Endothelial cell of umbilical vein (primary cell): ENCODE measurements around the gene TOM1L2. TPM values are rescaled to one million over a fixed set of nuclear protein-coding genes. Genes with fewer than 3 reads are reported as not detected.

Source experiments
- BruUV-seq: library from RNA; stranded (reverse); fragments of 400-500 nt; replicated peaks from 2 replicates; lab custom pipeline; 2021; lab: Mats Ljungman, UMichigan
- CTCF ChIA-PET: fragments of 300-600, 350-600 bp; sonication (Branson Sonifier 250); formaldehyde crosslinking; loops from one replicate; lab custom pipeline; 2021; ENCODE audit warnings: antibody characterized with exemption, inconsistent platforms; lab: Charles Lee
- POLR2A ChIA-PET: fragments of 300-600, 350-600 bp; sonication (Branson Sonifier 250); formaldehyde crosslinking; loops from one replicate; lab custom pipeline; 2021; ENCODE audit warnings: antibody characterized with exemption, inconsistent platforms; lab: Charles Lee
- DNase-seq: peaks from one replicate; pipeline ENCODE4 v3.0.0-alpha.2; 2011; ENCODE audit warnings: low read depth, low spot score
- FAIRE-seq: peaks from 2 replicates; lab custom pipeline; 2011; peaks lifted over from hg19 to GRCh38; lab: Jason Lieb, UNC
- H2AFZ ChIP-seq: 2 replicates; pipeline ENCODE4 v1.6.0; 2012; ENCODE audit warnings: low read depth, low read length, control low read depth, inconsistent platforms
- H3K27ac ChIP-seq: 2 replicates; pipeline ENCODE4 v1.5.1; 2011; ENCODE audit warnings: low read depth, mild to moderate bottlenecking, control low read depth, low read length, moderate library complexity; ENCODE audit not compliant: insufficient read depth
- H3K27me3 ChIP-seq, 2 experiments: 2 replicates each; pipeline versions ENCODE4 v1.6.0 to v1.6.1; 2011; ENCODE audit warnings: low read length in 2 of 2, mixed read lengths in 1 of 2; ENCODE audit not compliant: control insufficient read depth in 2 of 2, insufficient read depth in 2 of 2
- H3K36me3 ChIP-seq, 2 experiments: 2 replicates in 1 of 2; 3 replicates in 1 of 2; pipeline ENCODE4 v1.5.1; 2011; ENCODE audit warnings: low read length in 2 of 2, mild to moderate bottlenecking in 1 of 2, moderate library complexity in 1 of 2; ENCODE audit not compliant: control insufficient read depth in 2 of 2, insufficient read depth in 2 of 2; ENCODE audit errors: extremely low read depth in 1 of 2
- H3K4me1 ChIP-seq: 3 replicates; pipeline ENCODE4 v1.5.1; 2011; ENCODE audit warnings: mild to moderate bottlenecking, low read length; ENCODE audit not compliant: control insufficient read depth, insufficient read depth; ENCODE audit errors: extremely low read depth
- H3K4me2 ChIP-seq: 2 replicates; pipeline ENCODE4 v1.6.1; 2011; ENCODE audit warnings: low read length, control low read depth, mixed read lengths; ENCODE audit not compliant: insufficient read depth
- H3K4me3 ChIP-seq, 3 experiments: fragments of 200-600 bp in 1 of 3; sonication (generic), shearing (Covaris generic) in 1 of 3; replicated peaks in 1 of 3; 2 replicates each; pipeline ENCODE4 v1.5.1; 2011 to 2016; ENCODE audit warnings: control low read depth in 3 of 3, low read length in 3 of 3, mild to moderate bottlenecking in 2 of 3, inconsistent platforms in 1 of 3, low read depth in 1 of 3, moderate library complexity in 1 of 3; ENCODE audit not compliant: insufficient read depth in 1 of 3
- H3K79me2 ChIP-seq: 2 replicates; pipeline ENCODE4 v1.6.0; 2012; ENCODE audit warnings: low read length, inconsistent platforms; ENCODE audit not compliant: control insufficient read depth, insufficient read depth
- H3K9ac ChIP-seq: replicated peaks from 2 replicates; pipeline ENCODE3; 2011; ENCODE audit warnings: low read length, control low read depth; ENCODE audit not compliant: insufficient read depth; ENCODE audit errors: extremely low read depth
- H3K9me1 ChIP-seq: replicated peaks from 3 replicates; pipeline ENCODE4 v1.6.0; 2011; ENCODE audit warnings: mild to moderate bottlenecking, low read length; ENCODE audit not compliant: control insufficient read depth, insufficient read depth; ENCODE audit errors: extremely low read depth
- H3K9me3 ChIP-seq: replicated peaks from 2 replicates; pipeline ENCODE4 v1.5.1; 2012; ENCODE audit warnings: low read length, inconsistent platforms; ENCODE audit not compliant: control insufficient read depth, insufficient read depth
- H4K20me1 ChIP-seq: replicated peaks from 2 replicates; pipeline ENCODE3; 2011; ENCODE audit warnings: mild to moderate bottlenecking, low read length; ENCODE audit not compliant: control insufficient read depth, insufficient read depth; ENCODE audit errors: extremely low read depth
- EZH2 ChIP-seq: IDR thresholded peaks from 2 replicates; pipeline ENCODE4 v1.6.1; 2012; ENCODE audit warnings: borderline replicate concordance, low read depth, mild to moderate bottlenecking, moderate library complexity, low read length, inconsistent platforms; ENCODE audit not compliant: severe bottlenecking
- FOS ChIP-seq: IDR thresholded peaks from 2 replicates; pipeline ENCODE4 v1.6.1; 2011; ENCODE audit warnings: mild to moderate bottlenecking, low read length, moderate library complexity, borderline replicate concordance; ENCODE audit not compliant: insufficient read depth
- GATA2 ChIP-seq: IDR thresholded peaks from 2 replicates; pipeline ENCODE4 v1.7.0; 2011; ENCODE audit warnings: low read depth, mild to moderate bottlenecking, moderate library complexity, mixed read lengths, low read length; ENCODE audit not compliant: insufficient read length, insufficient read depth
- JUN ChIP-seq: IDR thresholded peaks from 2 replicates; pipeline ENCODE4 v1.6.1; 2011; ENCODE audit warnings: borderline replicate concordance, low read depth; ENCODE audit not compliant: insufficient read length, insufficient read depth
- MAX ChIP-seq: IDR thresholded peaks from 2 replicates; pipeline ENCODE4 v1.6.1; 2011; ENCODE audit not compliant: insufficient read depth, insufficient read length
- MYC ChIP-seq: IDR thresholded peaks from one replicate; pipeline ENCODE4 v1.6.1; 2011; ENCODE audit warnings: mild to moderate bottlenecking, low read depth, low read length
- POLR2A ChIP-seq: IDR thresholded peaks from 2 replicates; pipeline ENCODE4 v1.6.1; 2012; ENCODE audit warnings: low read depth, mild to moderate bottlenecking, control low read depth, low read length
- POLR2AphosphoS5 ChIP-seq: IDR thresholded peaks from 2 replicates; pipeline ENCODE4 v1.6.1; 2012; ENCODE audit warnings: low read depth, mild to moderate bottlenecking, control low read depth, low read length, moderate library complexity; ENCODE audit not compliant: insufficient read depth
- dilution Hi-C: fragments of 300-500 bp; cut with MboI; formaldehyde crosslinking; loops from one replicate; pipeline ENCODE4 v1.15.0; 2019; ENCODE audit warnings: low sequenced_read_pairs; ENCODE audit not compliant: extremely low pct_ligation_motif_present
- intact Hi-C: fragments of 100-400 bp; cut with micrococcal nuclease; formaldehyde crosslinking; loops from one replicate; pipeline ENCODE4 v1.10.0; 2022
- polyA plus RNA-seq, 4 experiments: library from polyadenylated mRNA; depleted of rRNA in 3 of 4; stranded (reverse) in 3 of 4; unstranded in 1 of 4; fragments of >200 nt; gene quantifications; 2 replicates each; pipeline versions ENCODE4 v1.2.1 to v1.2.3, GENCODE V29; 2011 to 2012; ENCODE audit warnings: missing spikeins in 1 of 4
- total RNA-seq: library from RNA; stranded (reverse); gene quantifications from 2 replicates; pipeline ENCODE4 v1.2.3, GENCODE V29; 2021
- TF ChIP-seq, protein P1 (sequence below), 2 donors: IDR thresholded peaks; 1 replicate in 1 of 2; 2 replicates in 1 of 2; pipeline ENCODE4 v1.5.1; 2011; ENCODE audit warnings: low read length in 2 of 2, mild to moderate bottlenecking in 2 of 2, moderate library complexity in 2 of 2, control low read depth in 1 of 2, inconsistent platforms in 1 of 2, low read depth in 1 of 2; ENCODE audit not compliant: insufficient read depth in 1 of 2; ENCODE audit errors: extremely low read depth in 1 of 2

Gene TOM1L2
- total and polyA plus RNA-seq, 2 donors (not counting 3 experiments of a cell fraction or from before 2014, with no cell fraction given), result 31.7 to 37.6 TPM

GRCh38 chr17:18014006-18014405 lies 41.8 kb upstream of the TOM1L2 start:
- DNase-seq, result no peak
- TF ChIP-seq FOS, result no peak
- no peak overlapping the region for H2AFZ ChIP-seq
- ChIA-PET POLR2A (no interaction called here), CTCF (interaction anchor here (1.0 kb wide), 1 partner anchor 12 kb away, joined by 3 read pairs; no protein-coding TSS in a partner anchor)
- FAIRE-seq, result no peak
- no peaks in the 10 kb centered on the region for H3K9me3 ChIP-seq
- no peak overlapping the region for H3K4me3 ChIP-seq
- no peaks in the 10 kb centered on the region for H3K27me3 ChIP-seq
- H4K20me1 ChIP-seq, result no peaks in the 10 kb centered on the region
- dilution Hi-C loops, result no loop called here
- no peaks in the 10 kb centered on the region for H3K79me2 ChIP-seq
- intact Hi-C loops, result no loop called here
- no peak overlapping the region for H3K9ac ChIP-seq
- no peak overlapping the region for H3K27ac ChIP-seq
- no TSS peak for BruUV-seq
- peaks cover 5% of the 10 kb centered on the region for H3K4me1 ChIP-seq
- no peaks in the 10 kb centered on the region for H3K9me1 ChIP-seq
- no peak overlapping the region for H3K4me2 ChIP-seq
- H3K36me3 ChIP-seq, result peaks cover 0 to 4% of the 10 kb centered on the region in 2 experiments

DNA sequence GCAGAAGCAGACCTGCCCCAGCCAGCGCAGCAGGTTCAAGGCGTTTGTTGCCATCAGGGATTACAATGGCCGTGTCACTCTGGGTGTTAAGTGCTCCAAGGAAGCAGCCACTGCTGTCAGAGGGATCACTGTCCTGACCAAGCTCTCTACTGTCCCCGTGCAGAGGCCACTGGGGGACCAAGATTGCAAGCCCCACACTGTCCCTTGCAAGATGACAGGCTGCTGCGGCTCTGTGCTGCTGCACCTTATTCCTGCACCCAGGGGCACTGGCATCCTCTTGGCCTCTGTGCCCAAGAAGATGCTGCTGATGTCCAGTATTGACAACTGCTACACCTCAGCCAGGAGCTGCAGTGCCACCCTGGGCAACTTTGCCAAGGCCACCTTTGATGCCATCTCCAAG lies 39.1 kb upstream of the TOM1L2 start:
- Histone ChIP-seq H3K27ac (no peak overlapping the region), H3K4me1 (no peaks in the 10 kb centered on the region), H3K36me3 (peaks cover 0 to 4% of the 10 kb centered on the region in 2 experiments), H3K4me3 (no peak overlapping the region), H4K20me1 (no peaks in the 10 kb centered on the region), H3K9ac (no peak overlapping the region), H3K9me1 (no peaks in the 10 kb centered on the region), H2AFZ (no peak overlapping the region), H3K79me2 (no peaks in the 10 kb centered on the region), H3K4me2 (no peak overlapping the region), H3K9me3 (no peaks in the 10 kb centered on the region), H3K27me3 (no peaks in the 10 kb centered on the region)
- CTCF ChIA-PET, result no interaction called here
- FAIRE-seq, result no peak
- POLR2A ChIA-PET, result no interaction called here
- dilution Hi-C loops, result no loop called here
- no peak for DNase-seq
- intact Hi-C loops, result no loop called here
- TF ChIP-seq GATA2, result no peak
- no peak for TF ChIP-seq JUN
- no peak for TF ChIP-seq MYC
- TF ChIP-seq, protein P1, sequence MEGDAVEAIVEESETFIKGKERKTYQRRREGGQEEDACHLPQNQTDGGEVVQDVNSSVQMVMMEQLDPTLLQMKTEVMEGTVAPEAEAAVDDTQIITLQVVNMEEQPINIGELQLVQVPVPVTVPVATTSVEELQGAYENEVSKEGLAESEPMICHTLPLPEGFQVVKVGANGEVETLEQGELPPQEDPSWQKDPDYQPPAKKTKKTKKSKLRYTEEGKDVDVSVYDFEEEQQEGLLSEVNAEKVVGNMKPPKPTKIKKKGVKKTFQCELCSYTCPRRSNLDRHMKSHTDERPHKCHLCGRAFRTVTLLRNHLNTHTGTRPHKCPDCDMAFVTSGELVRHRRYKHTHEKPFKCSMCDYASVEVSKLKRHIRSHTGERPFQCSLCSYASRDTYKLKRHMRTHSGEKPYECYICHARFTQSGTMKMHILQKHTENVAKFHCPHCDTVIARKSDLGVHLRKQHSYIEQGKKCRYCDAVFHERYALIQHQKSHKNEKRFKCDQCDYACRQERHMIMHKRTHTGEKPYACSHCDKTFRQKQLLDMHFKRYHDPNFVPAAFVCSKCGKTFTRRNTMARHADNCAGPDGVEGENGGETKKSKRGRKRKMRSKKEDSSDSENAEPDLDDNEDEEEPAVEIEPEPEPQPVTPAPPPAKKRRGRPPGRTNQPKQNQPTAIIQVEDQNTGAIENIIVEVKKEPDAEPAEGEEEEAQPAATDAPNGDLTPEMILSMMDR (IDR thresholded peaks at IDR 0.05; ENCODE audit: extremely low read depth in 1 of 2, insufficient read depth in 1 of 2, low read depth in 1 of 2, low read length in 2 of 2), result no peak
- no peak for TF ChIP-seq FOS
- no peak for TF ChIP-seq MAX
- TF ChIP-seq POLR2A, result no peak
- no peak for TF ChIP-seq EZH2
- no peak for TF ChIP-seq POLR2AphosphoS5
- no TSS peak for BruUV-seq
